HFFc6 (cell line): ENCODE measurements around the gene ELOVL1. TPM values are rescaled to one million over a fixed set of nuclear protein-coding genes. Genes with fewer than 3 reads are reported as not detected.

Source experiments
- DNase-seq: peaks from one replicate; pipeline ENCODE4 v3.0.0-alpha.2; 2018
- H3K27ac Mint-ChIP-seq: 2 replicates; pipeline ENCODE4 v1.8.0; 2020; ENCODE audit warnings: mild to moderate bottlenecking, mixed read lengths
- H3K27me3 Mint-ChIP-seq: 2 replicates; pipeline ENCODE4 v1.8.0; 2021; ENCODE audit warnings: mild to moderate bottlenecking, moderate library complexity, mixed read lengths; ENCODE audit not compliant: insufficient read depth
- H3K36me3 Mint-ChIP-seq: 2 replicates; pipeline ENCODE4 v1.8.0; 2021; ENCODE audit warnings: low read depth, mixed read lengths
- H3K4me1 Mint-ChIP-seq: 2 replicates; pipeline ENCODE4 v1.8.0; 2020; ENCODE audit warnings: low read depth, mixed read lengths
- H3K4me3 Mint-ChIP-seq: 2 replicates; pipeline ENCODE4 v1.8.0; 2020; ENCODE audit warnings: mild to moderate bottlenecking, moderate library complexity, mixed read lengths
- H3K9me3 Mint-ChIP-seq: 2 replicates; pipeline ENCODE4 v1.8.0; 2020; ENCODE audit warnings: mild to moderate bottlenecking, mixed read lengths
- total RNA-seq, 6 experiments: library from RNA; stranded (reverse); fragmentation: NEBNext Ultra II Directional; extraction: Animal tissue kit (Norgen Biotek cat#: 25700); gene quantifications; 2 replicates in 1 of 6; 3 replicates in 5 of 6; pipeline ENCODE4 v1.2.3, GENCODE V29; 2021
- TF ChIP-seq, protein P1 (sequence below): fragments of 200-600 bp; sonication (generic); IDR thresholded peaks from 2 replicates; pipeline ENCODE4 v1.5.0; 2021; ENCODE audit warnings: antibody characterized with exemption, mild to moderate bottlenecking

ELOVL1 gene
- total RNA-seq, 6 experiments from 2014 or later = 137 to 185 (median 160) TPM

DNA sequence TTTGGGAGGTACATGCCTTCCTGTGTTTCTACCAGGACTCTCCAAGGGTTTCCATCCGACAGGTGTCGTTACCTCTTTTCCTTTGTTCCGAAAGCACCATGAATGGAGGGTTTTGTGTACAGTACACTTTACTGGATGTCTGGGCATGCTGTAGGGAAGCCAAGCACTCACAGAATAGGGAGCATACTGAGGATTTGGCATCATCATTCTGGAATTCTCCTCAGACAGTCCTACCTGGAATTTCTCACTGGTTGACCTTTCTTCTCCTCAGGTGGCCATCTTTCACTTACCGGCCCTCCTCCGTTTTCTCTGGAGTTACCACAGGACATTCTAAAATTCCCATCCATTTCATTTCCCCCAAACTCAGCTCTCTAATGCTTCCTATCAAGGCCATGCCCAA lies 36.1 kb downstream of the ELOVL1 start:
- H3K4me1 Mint-ChIP-seq = peaks cover 22% of the 10 kb centered on the region
- TF ChIP-seq, protein P1, sequence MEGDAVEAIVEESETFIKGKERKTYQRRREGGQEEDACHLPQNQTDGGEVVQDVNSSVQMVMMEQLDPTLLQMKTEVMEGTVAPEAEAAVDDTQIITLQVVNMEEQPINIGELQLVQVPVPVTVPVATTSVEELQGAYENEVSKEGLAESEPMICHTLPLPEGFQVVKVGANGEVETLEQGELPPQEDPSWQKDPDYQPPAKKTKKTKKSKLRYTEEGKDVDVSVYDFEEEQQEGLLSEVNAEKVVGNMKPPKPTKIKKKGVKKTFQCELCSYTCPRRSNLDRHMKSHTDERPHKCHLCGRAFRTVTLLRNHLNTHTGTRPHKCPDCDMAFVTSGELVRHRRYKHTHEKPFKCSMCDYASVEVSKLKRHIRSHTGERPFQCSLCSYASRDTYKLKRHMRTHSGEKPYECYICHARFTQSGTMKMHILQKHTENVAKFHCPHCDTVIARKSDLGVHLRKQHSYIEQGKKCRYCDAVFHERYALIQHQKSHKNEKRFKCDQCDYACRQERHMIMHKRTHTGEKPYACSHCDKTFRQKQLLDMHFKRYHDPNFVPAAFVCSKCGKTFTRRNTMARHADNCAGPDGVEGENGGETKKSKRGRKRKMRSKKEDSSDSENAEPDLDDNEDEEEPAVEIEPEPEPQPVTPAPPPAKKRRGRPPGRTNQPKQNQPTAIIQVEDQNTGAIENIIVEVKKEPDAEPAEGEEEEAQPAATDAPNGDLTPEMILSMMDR = no peak
- 0 out of 2 replicates have a peak, but pooled peaks cover 8% of the 10 kb centered on the region for H3K9me3 Mint-ChIP-seq
- H3K27ac Mint-ChIP-seq = no peak overlapping the region
- DNase-seq = no peak
- peaks cover 7% of the 10 kb centered on the region for H3K27me3 Mint-ChIP-seq
- H3K36me3 Mint-ChIP-seq = peaks cover 5% of the 10 kb centered on the region; the same call in 1 of the 2 replicates
- H3K4me3 Mint-ChIP-seq = no peak overlapping the region

DNA sequence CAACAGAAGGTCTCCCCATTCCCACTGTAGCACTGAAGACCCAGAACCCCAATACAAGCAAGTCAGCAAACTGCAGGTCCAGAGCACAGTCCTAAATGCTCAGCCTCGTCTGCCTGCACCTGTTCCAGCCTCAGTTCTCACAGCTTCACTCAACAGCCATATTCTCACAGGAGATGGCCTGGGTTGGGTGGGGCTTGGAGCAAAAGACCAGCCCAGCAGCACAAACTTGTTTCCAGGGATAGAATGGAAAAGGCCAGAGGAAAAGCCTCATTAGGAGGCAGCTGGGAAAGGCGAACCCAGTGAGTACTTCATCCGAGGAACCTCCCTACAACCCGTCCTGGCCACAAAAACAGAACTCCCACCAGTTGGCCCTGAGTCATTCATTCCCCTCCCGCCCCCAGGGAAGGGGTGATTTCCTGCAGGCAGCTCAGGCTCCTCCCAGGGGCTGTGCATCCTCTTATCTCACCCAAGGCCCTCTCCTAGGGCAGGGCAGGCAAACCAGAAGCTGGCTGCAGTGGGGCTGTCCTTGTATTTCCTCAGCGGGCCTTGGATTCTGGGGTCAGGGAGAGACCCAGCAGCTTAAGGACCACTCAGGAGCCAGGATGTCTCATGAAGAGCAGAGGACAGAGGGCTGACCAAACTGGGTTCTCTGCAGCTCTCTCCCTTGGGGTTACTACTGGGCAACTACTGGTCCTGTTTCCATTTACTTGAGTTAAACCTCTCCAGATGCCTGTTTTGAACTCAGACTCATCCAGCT lies 37.6 kb downstream of the ELOVL1 start:
- H3K27me3 Mint-ChIP-seq = peaks cover 1% of the 10 kb centered on the region
- H3K27ac Mint-ChIP-seq = 0 out of 2 replicates have a peak overlapping the region, but pooled peaks have one; percentile 6
- H3K9me3 Mint-ChIP-seq = peaks cover 15% of the 10 kb centered on the region
- no peak overlapping the region for H3K4me3 Mint-ChIP-seq
- DNase-seq = peak; percentile 30
- TF ChIP-seq, protein P1 = no peak
- H3K36me3 Mint-ChIP-seq = peaks cover 12% of the 10 kb centered on the region; the same call in 1 of the 2 replicates
- peaks cover 22% of the 10 kb centered on the region for H3K4me1 Mint-ChIP-seq

DNA sequence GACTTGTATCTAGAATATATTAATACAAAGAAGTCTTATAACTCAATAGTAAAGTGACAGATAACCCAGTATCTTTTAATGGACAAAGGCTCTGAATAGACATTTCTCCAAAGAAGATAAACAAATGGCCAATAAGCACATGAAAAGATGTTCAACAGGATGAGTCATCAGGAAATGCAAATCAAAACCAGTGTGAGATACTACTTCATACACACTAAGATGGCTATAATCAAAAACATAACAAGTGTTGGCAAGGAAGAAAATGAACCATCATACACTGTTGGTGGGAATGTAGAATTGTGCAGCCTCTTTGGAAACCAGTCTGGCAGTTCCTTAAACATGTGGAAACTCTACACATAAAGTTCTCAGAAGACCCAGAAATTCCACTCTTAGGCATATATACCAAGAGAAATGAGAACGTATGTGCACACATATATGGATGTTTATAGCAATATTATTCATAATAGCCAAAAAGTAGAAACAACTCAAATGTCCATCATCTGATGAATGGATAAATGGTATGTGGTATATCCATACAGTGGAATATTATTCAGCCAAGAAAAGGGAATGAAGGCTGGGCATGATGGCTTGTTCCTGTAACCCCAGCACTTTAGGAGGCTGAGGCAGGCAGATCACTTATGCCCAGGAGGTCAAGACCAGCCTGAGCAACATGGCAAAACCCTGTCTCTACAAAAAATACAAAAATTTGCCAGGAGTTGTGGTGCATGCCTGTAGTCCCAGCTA lies 40.1 kb downstream of the ELOVL1 start:
- Mint-ChIP-seq H3K4me1 (peaks cover 31% of the 10 kb centered on the region), H3K27ac (no peak overlapping the region), H3K36me3 (peaks cover 19% of the 10 kb centered on the region; the same call in 1 of the 2 replicates), H3K4me3 (no peak overlapping the region), H3K9me3 (peaks cover 22% of the 10 kb centered on the region), H3K27me3 (peaks cover 1% of the 10 kb centered on the region)
- DNase-seq = no peak
- TF ChIP-seq, protein P1 = no peak

GRCh38 chr1:43325381-43325780 lies 42.4 kb downstream of the ELOVL1 start:
- DNase-seq = no peak
- no peak overlapping the region for H3K4me3 Mint-ChIP-seq
- H3K27me3 Mint-ChIP-seq = no peaks in the 10 kb centered on the region; the same call in 1 of the 2 replicates
- TF ChIP-seq, protein P1 = no peak
- H3K4me1 Mint-ChIP-seq = peaks cover 27% of the 10 kb centered on the region
- H3K36me3 Mint-ChIP-seq = peaks cover 19% of the 10 kb centered on the region; the same call in 1 of the 2 replicates
- H3K9me3 Mint-ChIP-seq = peaks cover 22% of the 10 kb centered on the region
- no peak overlapping the region for H3K27ac Mint-ChIP-seq

- TF ChIP-seq, protein P1 = no peak
- Mint-ChIP-seq H3K9me3 (peaks cover 22% of the 10 kb centered on the region), H3K27ac (no peak overlapping the region), H3K4me1 (peaks cover 21% of the 10 kb centered on the region), H3K36me3 (peaks cover 19% of the 10 kb centered on the region; the same call in 1 of the 2 replicates), H3K4me3 (no peak overlapping the region), H3K27me3 (no peaks in the 10 kb centered on the region; the same call in 1 of the 2 replicates)
- DNase-seq = no peak
These were observed 43.0 kb downstream of the ELOVL1 start for GRCh38 chr1:43324810-43325209.
